ENCODE data around the gene PARP2. TPM values are rescaled to one million over a fixed set of nuclear protein-coding genes. Genes with fewer than 3 reads are reported as not detected.
A peak's percentile ranks its signal among the peaks of the same experiment; 100 is the strongest.
"Not testable (repeated sequence)": the region's sequence is repeated elsewhere in the genome, so short reads cannot be mapped to it uniquely, and the experiment has no call there.

The PARP2 gene
- total RNA-seq, 1 donor from 2014 or later, result 8.4 TPM

DNA sequence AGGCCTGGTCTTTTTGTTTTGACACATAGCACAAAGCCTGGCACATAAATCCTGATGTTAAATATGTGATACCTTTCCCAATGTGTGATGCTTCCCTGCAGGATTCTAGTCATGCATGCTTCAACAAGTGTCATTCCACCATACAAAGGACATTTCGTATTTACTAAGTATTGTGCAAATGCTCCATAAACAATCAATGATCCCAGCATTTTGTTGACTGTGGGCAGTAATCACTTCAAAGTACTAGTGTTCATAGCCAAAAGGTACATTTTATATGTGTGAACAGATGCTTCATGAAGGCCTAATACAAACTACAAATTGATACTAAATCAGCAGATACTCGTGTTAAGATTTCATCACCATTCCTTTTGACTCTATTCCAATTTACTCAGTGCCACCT is 14.7 kb upstream of the PARP2 start:
- Histone ChIP-seq H3K36me3 (ENCODE audit: control insufficient read depth in 3 of 3, insufficient read depth in 3 of 3, low read length in 3 of 3) (peaks cover 8 to 20% (median 20%) of the 10 kb centered on the region in 3 donors), H3K9me3 (ENCODE audit: control insufficient read depth in 3 of 3, low read length in 3 of 3) (no peaks in the 10 kb centered on the region), H3K9ac (ENCODE audit: low read depth in 1 of 3, low read length in 3 of 3) (no peak overlapping the region), H3K27me3 (ENCODE audit: control insufficient read depth in 3 of 3, insufficient read depth in 3 of 3, low read length in 3 of 3) (no peaks in the 10 kb centered on the region), H3K4me1 (ENCODE audit: control insufficient read depth in 3 of 3, insufficient read depth in 3 of 3, low read length in 3 of 3) (peaks cover 0 to 11% (median 5%) of the 10 kb centered on the region in 3 donors), H3K4me3 (ENCODE audit: low read length in 3 of 3) (no peak overlapping the region), H3K27ac (ENCODE audit: low read depth, low read length) (no peak overlapping the region)

GRCh38 chr14:20329355-20329754 is 14.1 kb upstream of the PARP2 start:
- Histone ChIP-seq H3K9me3 (ENCODE audit: control insufficient read depth in 3 of 3, low read length in 3 of 3) (no peaks in the 10 kb centered on the region), H3K27me3 (ENCODE audit: control insufficient read depth in 3 of 3, insufficient read depth in 3 of 3, low read length in 3 of 3) (no peaks in the 10 kb centered on the region), H3K4me1 (ENCODE audit: control insufficient read depth in 3 of 3, insufficient read depth in 3 of 3, low read length in 3 of 3) (peaks cover 0 to 11% (median 5%) of the 10 kb centered on the region in 3 donors), H3K27ac (ENCODE audit: low read depth, low read length) (no peak overlapping the region), H3K9ac (ENCODE audit: low read depth in 1 of 3, low read length in 3 of 3) (no peak overlapping the region), H3K36me3 (ENCODE audit: control insufficient read depth in 3 of 3, insufficient read depth in 3 of 3, low read length in 3 of 3) (peaks cover 7 to 19% (median 16%) of the 10 kb centered on the region in 3 donors), H3K4me3 (ENCODE audit: low read length in 3 of 3) (no peak overlapping the region)

DNA sequence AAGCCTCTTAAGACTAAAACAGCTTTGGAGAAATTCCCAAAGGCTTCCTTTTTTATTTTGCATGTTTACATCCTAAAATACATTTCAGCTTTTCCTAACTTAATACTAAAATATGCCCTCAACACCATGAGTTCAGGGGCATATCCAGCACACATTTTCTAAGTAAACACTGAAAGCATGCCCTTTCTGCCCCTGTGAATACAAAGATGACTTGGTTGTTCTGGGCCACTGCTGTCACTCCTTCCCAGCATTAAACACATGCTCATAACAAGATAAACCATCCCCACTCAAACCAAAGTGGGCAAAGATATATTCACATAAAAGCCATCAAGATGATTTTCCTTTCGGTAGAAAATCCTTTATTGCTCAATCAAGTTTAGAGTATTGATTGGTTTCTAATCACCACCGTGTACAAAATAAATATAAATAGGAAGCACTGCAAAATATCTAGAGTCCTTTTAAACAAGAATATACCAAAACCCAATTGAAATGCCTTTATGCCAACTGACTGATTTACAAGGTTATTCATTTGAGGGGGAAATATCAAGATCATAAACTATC is 12.3 kb upstream of the PARP2 start:
- Histone ChIP-seq H3K36me3 (ENCODE audit: control insufficient read depth in 3 of 3, insufficient read depth in 3 of 3, low read length in 3 of 3) (peaks cover 3 to 12% (median 4%) of the 10 kb centered on the region in 3 donors), H3K27me3 (ENCODE audit: control insufficient read depth in 3 of 3, insufficient read depth in 3 of 3, low read length in 3 of 3) (no peaks in the 10 kb centered on the region), H3K4me1 (ENCODE audit: control insufficient read depth in 3 of 3, insufficient read depth in 3 of 3, low read length in 3 of 3) (peaks cover 0 to 11% (median 5%) of the 10 kb centered on the region in 3 donors), H3K9ac (ENCODE audit: low read depth in 1 of 3, low read length in 3 of 3) (no peak overlapping the region), H3K27ac (ENCODE audit: low read depth, low read length) (no peak overlapping the region), H3K9me3 (ENCODE audit: control insufficient read depth in 3 of 3, low read length in 3 of 3) (no peaks in the 10 kb centered on the region), H3K4me3 (ENCODE audit: low read length in 3 of 3) (no peak overlapping the region)

DNA sequence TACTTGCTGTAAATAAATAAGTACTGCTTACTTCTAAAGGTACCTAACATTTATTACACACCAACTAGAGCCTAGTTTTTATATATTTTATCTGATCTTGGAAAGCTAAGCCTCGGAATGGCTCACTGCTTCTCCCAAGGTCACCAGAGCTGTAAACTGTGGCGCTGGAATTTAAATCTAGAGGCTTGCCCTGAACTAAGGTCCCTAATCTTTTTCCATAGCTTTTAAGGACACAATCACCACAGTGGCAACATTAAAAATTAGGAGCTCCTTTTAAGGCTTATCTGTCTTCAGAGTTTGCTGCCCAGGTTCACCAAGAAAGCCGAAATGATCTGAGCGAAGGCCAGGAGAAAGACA is 11.0 kb upstream of the PARP2 start:
- Histone ChIP-seq H3K4me1 (ENCODE audit: control insufficient read depth in 3 of 3, insufficient read depth in 3 of 3, low read length in 3 of 3) (peaks cover 0 to 10% (median 5%) of the 10 kb centered on the region in 3 donors), H3K36me3 (ENCODE audit: control insufficient read depth in 3 of 3, insufficient read depth in 3 of 3, low read length in 3 of 3) (peaks cover 0 to 7% (median 0%) of the 10 kb centered on the region in 3 donors), H3K4me3 (ENCODE audit: low read length in 3 of 3) (peak overlapping the region; percentile 90 to 99 (median 92)), H3K27ac (ENCODE audit: low read depth, low read length) (peak overlapping the region; percentile 84), H3K9me3 (ENCODE audit: control insufficient read depth in 3 of 3, low read length in 3 of 3) (no peaks in the 10 kb centered on the region), H3K9ac (ENCODE audit: low read depth in 1 of 3, low read length in 3 of 3) (peak overlapping the region; percentile 85 to 92 (median 86)), H3K27me3 (ENCODE audit: control insufficient read depth in 3 of 3, insufficient read depth in 3 of 3, low read length in 3 of 3) (no peaks in the 10 kb centered on the region)

GRCh38 chr14:20332788-20333493 is 10.5 kb upstream of the PARP2 start, which contains the start of gene CCNB1IP1:
Gene CCNB1IP1, minus strand, starts transcription at chr14:20333279. Its CDS starts 16,756 bp downstream, at chr14:20316523.
- Histone ChIP-seq H3K9me3 (ENCODE audit: control insufficient read depth in 3 of 3, low read length in 3 of 3) (no peaks in the 10 kb centered on the region), H3K27me3 (ENCODE audit: control insufficient read depth in 3 of 3, insufficient read depth in 3 of 3, low read length in 3 of 3) (no peaks in the 10 kb centered on the region), H3K36me3 (ENCODE audit: control insufficient read depth in 3 of 3, insufficient read depth in 3 of 3, low read length in 3 of 3) (peaks cover 0 to 7% (median 0%) of the 10 kb centered on the region in 3 donors), H3K9ac (ENCODE audit: low read depth in 1 of 3, low read length in 3 of 3) (peak within 1 kb of the TSS; percentile 85 to 92 (median 86)), H3K4me3 (ENCODE audit: low read length in 3 of 3) (peak within 1 kb of the TSS; percentile 90 to 99 (median 92)), H3K27ac (ENCODE audit: low read depth, low read length) (peak within 1 kb of the TSS; percentile 84), H3K4me1 (ENCODE audit: control insufficient read depth in 3 of 3, insufficient read depth in 3 of 3, low read length in 3 of 3) (peaks cover 0 to 6% (median 5%) of the 10 kb centered on the region in 3 donors)

DNA sequence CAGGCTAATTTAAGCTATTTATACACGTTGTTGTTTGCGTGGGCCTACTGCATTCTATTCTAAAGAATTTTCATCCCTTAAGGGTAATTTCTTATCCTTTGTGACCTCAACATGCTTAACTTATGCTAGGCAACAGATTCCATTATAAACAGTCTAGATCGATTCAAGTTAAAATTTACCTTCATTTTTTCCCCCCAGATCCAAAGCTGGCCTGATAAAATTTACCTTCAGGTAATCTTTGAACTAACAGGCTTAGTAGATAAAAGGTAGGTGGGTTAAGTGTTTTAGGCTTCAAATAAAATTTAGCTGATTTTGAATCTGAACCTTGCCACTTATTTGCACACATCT is 10.0 kb upstream of the PARP2 start:
- Histone ChIP-seq H3K36me3 (ENCODE audit: control insufficient read depth in 3 of 3, insufficient read depth in 3 of 3, low read length in 3 of 3) (peaks cover 0 to 7% (median 0%) of the 10 kb centered on the region in 3 donors), H3K9ac (ENCODE audit: low read depth in 1 of 3, low read length in 3 of 3) (peak overlapping the region in 1 of 3 donors; percentile 92), H3K4me1 (ENCODE audit: control insufficient read depth in 3 of 3, insufficient read depth in 3 of 3, low read length in 3 of 3) (peaks cover 0 to 6% (median 5%) of the 10 kb centered on the region in 3 donors), H3K4me3 (ENCODE audit: low read length in 3 of 3) (peak overlapping the region; percentile 90 to 99 (median 92)), H3K27me3 (ENCODE audit: control insufficient read depth in 3 of 3, insufficient read depth in 3 of 3, low read length in 3 of 3) (no peaks in the 10 kb centered on the region), H3K9me3 (ENCODE audit: control insufficient read depth in 3 of 3, low read length in 3 of 3) (no peaks in the 10 kb centered on the region), H3K27ac (ENCODE audit: low read depth, low read length) (peak overlapping the region; percentile 84)

- Histone ChIP-seq H3K4me3 (ENCODE audit: low read length in 3 of 3) (no peak overlapping the region), H3K4me1 (ENCODE audit: control insufficient read depth in 3 of 3, insufficient read depth in 3 of 3, low read length in 3 of 3) (peaks cover 0 to 6% (median 5%) of the 10 kb centered on the region in 3 donors), H3K9me3 (ENCODE audit: control insufficient read depth in 3 of 3, low read length in 3 of 3) (no peaks in the 10 kb centered on the region), H3K27ac (ENCODE audit: low read depth, low read length) (no peak overlapping the region), H3K9ac (ENCODE audit: low read depth in 1 of 3, low read length in 3 of 3) (no peak overlapping the region), H3K36me3 (ENCODE audit: control insufficient read depth in 3 of 3, insufficient read depth in 3 of 3, low read length in 3 of 3) (peaks cover 0 to 2% (median 0%) of the 10 kb centered on the region in 3 donors), H3K27me3 (ENCODE audit: control insufficient read depth in 3 of 3, insufficient read depth in 3 of 3, low read length in 3 of 3) (no peaks in the 10 kb centered on the region)
Observed at GRCh38 chr14:20334017-20334416, 9.4 kb upstream of the PARP2 start.

GRCh38 chr14:20341032-20341431 is 2.4 kb upstream of the PARP2 start:
- H3K36me3 ChIP-seq (ENCODE audit: control insufficient read depth in 3 of 3, insufficient read depth in 3 of 3, low read length in 3 of 3), result peaks cover 4 to 13% (median 11%) of the 10 kb centered on the region in 3 donors
- H3K4me3 ChIP-seq (ENCODE audit: low read length in 3 of 3); H3K9me3 ChIP-seq (ENCODE audit: control insufficient read depth in 3 of 3, low read length in 3 of 3); H3K4me1 ChIP-seq (ENCODE audit: control insufficient read depth in 3 of 3, insufficient read depth in 3 of 3, low read length in 3 of 3); H3K9ac ChIP-seq (ENCODE audit: low read depth in 1 of 3, low read length in 3 of 3); H3K27me3 ChIP-seq (ENCODE audit: control insufficient read depth in 3 of 3, insufficient read depth in 3 of 3, low read length in 3 of 3); H3K27ac ChIP-seq (ENCODE audit: low read depth, low read length): not testable (repeated sequence)

- Histone ChIP-seq H3K27ac (ENCODE audit: low read depth, low read length) (no peak overlapping the region), H3K9me3 (ENCODE audit: control insufficient read depth in 3 of 3, low read length in 3 of 3) (no peaks in the 10 kb centered on the region), H3K4me1 (ENCODE audit: control insufficient read depth in 3 of 3, insufficient read depth in 3 of 3, low read length in 3 of 3) (peaks cover 0 to 9% (median 5%) of the 10 kb centered on the region in 3 donors), H3K9ac (ENCODE audit: low read depth in 1 of 3, low read length in 3 of 3) (peak overlapping the region in 2 of 3 donors; percentile 62 to 88), H3K36me3 (ENCODE audit: control insufficient read depth in 3 of 3, insufficient read depth in 3 of 3, low read length in 3 of 3) (peaks cover 5 to 20% (median 14%) of the 10 kb centered on the region in 3 donors), H3K27me3 (ENCODE audit: control insufficient read depth in 3 of 3, insufficient read depth in 3 of 3, low read length in 3 of 3) (no peaks in the 10 kb centered on the region), H3K4me3 (ENCODE audit: low read length in 3 of 3) (no peak overlapping the region)
Observed at GRCh38 chr14:20341646-20342045, 1.8 kb upstream of the PARP2 start.

- peak overlapping the region; percentile 91 for H3K27ac ChIP-seq (ENCODE audit: low read depth, low read length)
- peaks cover 13 to 33% (median 18%) of the 10 kb centered on the region in 3 donors for H3K36me3 ChIP-seq (ENCODE audit: control insufficient read depth in 3 of 3, insufficient read depth in 3 of 3, low read length in 3 of 3)
- peaks cover 0 to 9% (median 5%) of the 10 kb centered on the region in 3 donors for H3K4me1 ChIP-seq (ENCODE audit: control insufficient read depth in 3 of 3, insufficient read depth in 3 of 3, low read length in 3 of 3)
- peak overlapping the region; percentile 88 to 90 (median 89) for H3K4me3 ChIP-seq (ENCODE audit: low read length in 3 of 3)
- no peaks in the 10 kb centered on the region for H3K9me3 ChIP-seq (ENCODE audit: control insufficient read depth in 3 of 3, low read length in 3 of 3)
- peak overlapping the region; percentile 89 to 98 (median 95) for H3K9ac ChIP-seq (ENCODE audit: low read depth in 1 of 3, low read length in 3 of 3)
- H3K27me3 ChIP-seq (ENCODE audit: control insufficient read depth in 3 of 3, insufficient read depth in 3 of 3, low read length in 3 of 3), result no peaks in the 10 kb centered on the region
Observed at GRCh38 chr14:20343862-20344220, 406 bp downstream of the PARP2 start.

All from skeletal muscle tissue (tissue), 4 donors.